SIG-M5 (cell line): ENCODE measurements around the gene C10orf95.

ENCODE experiments used
- DNase-seq: peaks from one replicate; lab custom pipeline; 2025; lab: John Stamatoyannopoulos, UW

Gene C10orf95

DNA sequence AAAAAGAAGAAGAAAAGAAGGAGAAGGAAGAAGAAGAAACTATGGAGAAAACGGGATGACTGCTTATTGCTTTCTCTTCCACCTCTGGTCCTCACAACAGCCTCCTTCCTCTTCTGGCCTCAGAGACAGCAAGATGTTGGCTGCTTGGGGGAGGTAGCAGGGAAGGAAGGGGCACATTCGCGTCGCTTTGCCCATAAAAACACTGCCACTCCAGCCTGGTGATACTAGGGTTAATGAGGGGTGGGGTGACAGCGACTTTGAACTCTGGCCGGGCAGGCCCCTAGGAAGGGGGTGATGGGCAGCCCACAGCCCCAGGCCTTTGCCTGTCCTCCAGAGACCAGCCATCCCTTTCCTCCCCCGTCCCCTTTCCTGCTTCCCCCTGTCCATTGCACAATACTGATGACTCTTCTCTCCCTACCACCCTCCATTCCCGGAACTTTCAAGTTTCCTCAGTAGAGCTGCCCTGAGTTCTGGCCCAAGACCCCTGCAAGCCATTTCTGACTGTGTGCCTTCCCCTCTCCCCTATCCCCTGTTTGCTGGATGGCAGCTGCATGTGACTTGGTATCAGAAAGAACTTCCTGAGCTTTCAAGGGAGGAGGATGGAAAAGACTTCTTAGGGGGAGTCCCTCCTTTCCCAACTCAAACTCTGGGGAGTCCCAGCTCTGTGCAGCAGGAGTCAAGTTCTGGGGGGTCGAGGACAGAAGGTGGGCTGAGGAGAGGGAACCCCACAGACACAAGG lies 16.8 kb downstream of the C10orf95 start:
- no peak for DNase-seq

DNA sequence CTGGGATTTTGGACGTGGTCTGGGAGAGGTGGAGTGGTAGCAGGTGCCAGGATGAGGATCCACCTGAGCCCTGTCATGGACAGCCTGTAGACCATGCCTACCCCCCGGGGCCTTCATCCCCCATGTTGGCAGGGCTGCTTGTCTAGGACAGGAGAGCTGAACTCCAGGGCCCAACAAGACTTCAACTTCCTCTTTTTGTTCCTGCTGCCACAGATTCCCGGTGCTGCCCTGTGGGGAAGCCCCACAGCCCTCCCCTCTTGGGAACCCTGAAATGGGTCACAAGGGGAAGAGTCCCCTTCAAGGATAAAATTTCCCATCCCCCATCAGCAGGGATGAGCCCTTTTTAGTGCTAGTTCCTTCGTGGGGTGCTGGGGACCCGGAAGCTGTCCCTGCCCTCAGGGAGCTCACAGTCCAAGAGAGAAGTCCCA lies 17.7 kb downstream of the C10orf95 start:
- no peak for DNase-seq

DNA sequence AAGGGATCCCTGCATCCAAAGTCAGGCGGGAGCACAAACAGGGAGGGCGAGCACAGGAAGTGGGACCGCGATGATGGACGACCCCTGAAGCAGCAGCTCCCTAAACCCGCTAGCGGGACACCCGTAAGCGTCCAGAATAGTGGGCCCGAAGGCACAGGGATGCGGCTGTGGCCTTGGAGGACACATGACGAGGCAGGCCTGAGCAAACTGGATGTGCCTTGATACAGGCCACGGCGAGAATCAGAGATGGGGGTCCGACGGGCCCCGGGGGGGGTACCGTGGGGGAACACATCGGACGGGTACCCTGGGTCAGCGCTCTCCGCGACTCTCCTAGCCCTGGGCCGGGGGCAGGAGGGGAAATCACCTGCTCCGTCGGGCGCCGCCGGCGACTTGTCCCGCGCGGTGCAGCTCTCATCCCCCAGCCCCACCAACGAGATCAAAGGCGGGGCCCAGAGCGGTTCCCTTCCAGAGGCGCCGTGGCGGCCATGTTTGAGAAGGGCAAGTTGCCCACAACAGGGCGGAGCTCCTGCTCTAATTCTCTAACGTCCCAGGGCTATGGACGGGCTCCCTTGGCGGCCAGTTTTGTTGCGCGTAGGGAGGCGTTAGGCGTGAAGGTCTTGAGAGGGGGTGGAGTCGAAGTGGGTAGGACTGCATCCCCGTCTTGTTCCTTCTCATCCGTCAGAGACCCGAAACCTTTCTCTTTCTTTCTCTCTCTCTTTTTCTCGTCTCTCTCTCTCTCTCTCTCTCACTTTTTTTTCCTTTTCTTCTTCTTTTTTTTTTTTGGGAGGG lies 19.0 kb downstream of the C10orf95 start, which contains the start of gene CUEDC2:
Gene CUEDC2 (minus strand): TSS at position 413 of the 789 bp plus-strand sequence. CDS start 7,386 bp downstream, outside the sequence.
- peak; percentile 63 for DNase-seq

DNA sequence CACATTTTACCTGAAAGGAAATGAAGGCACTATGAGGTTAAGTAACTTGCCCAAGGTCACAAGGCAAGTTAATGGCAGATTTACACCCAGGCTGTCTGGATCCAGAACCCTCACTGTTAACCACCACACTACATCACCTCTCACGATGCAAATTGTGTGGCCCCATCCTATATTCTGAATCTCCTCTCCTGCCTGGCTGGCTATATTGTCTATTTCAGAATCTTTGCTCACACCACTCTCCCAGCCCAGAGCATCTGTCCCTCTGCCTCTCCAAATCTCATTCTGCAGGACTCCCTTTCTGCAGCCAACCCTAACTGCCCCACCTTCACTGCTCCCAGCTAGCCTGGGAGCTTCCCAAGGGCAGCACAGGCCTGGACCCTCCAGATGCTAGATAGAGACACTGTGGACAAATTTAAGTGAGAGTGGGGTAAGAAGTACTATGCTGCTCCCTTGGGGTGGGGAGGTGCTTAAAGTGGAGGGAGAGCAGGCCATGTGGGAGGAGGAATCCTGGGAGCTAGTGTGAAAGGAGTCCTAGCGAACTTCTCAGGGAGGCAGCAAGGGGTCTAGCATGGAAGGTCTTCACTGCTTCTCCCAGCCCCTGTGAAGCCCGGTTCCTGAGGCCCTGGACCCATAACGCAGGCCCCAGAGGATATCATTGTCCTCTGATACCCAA lies 19.8 kb downstream of the C10orf95 start:
- DNase-seq, result no peak

DNA sequence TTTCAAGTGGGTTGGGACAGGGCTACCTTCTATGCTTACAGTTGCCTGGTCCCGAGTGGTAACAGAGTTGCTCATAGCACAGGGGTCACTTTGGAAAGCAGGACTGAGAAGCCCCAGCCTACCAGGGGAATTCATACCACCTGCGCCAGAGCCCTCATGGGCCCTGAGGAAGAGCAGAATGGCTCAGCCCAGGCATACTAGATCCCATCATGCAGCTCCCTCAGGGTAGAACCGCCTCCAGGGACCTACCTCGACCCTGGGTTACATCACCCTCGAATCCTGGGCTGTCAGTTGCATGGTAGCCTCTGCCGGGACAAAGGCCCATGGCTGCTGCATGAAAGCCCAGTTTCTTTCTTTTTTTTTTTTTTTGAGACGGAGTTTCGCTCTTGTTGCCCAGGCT lies 21.9 kb downstream of the C10orf95 start:
- no peak for DNase-seq

DNA sequence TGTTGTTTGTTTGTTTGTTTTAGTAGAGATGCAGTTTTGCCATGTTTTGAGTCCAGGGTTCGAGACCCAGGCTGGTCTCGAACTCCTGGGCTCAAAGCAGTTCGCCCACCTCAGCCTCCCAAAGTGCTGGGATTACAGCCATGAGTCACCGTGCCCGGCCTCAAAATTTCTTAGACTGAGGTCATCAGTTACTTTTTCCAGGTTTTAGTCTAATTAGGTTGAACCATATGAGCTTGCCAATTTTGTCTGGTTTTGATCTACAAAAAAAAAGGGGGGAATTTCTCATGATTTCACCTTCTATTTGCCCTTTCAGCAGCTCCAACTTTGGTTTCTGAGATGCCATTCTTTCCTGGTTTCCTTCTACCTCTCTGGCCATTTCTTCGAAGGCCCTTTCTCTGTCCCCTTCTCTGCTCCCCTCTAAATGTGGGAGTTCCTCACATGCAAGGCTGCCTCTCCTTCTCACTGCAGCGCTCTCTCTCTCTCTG lies 24.5 kb downstream of the C10orf95 start:
- no peak for DNase-seq

DNA sequence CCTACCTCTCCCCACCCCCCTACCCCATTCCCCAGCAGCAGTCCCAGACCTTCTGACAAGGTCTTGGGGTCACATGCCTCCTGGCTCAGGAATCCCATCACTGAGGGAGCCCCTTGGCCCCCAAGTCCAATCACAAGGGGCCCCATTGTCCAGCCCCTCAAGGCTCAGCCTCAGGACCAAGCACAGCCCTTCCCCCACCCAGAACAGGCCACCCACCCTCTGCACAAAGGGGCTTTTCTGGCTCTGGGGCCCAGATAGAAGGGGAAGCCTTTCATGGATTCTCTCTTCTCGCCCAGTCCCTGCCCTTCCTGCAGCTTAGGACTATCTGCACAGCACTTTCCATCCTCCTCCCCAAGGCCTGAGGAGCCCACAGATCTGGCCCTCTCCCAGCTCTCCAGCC lies 25.9 kb downstream of the C10orf95 start:
- no peak for DNase-seq

DNA sequence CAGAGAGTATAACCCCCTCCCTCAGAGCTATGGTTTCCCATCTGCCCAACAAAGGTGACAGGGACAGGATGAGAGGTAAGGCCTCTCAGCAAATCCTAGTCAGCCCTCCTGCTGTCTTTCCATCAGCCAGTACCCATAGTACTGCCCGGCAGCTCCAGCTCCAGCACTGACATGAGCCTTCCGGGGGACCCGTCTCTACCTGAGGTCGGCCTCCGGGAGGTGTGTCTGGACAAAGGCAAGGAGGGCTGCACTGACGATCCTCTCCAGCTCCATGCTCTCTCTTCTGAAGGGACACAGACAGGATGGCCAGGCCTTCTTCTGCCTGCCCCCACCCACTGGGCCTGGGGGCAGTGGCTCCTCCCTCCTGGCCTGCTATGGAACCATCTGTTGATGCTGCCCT lies 26.4 kb downstream of the C10orf95 start:
- no peak for DNase-seq

DNA sequence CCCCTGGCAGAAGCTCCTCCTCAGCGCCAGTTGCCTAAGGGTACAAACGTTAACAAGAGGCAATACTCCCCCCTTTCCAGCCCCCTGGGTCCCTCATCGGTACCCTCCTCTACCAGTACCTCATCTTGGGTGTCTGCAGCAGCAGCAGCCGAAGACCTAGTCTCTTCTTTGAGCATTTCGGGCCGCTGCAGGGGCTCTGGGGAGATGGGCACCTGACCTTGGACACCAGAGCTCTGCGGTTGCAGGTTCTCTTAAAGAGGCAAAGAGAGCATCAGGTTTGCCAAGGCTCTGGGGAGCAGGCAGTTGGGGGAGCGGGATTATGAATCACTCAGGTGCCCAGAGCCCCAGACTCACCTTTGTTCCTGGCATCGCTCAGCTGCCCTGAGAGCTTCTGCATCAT lies 27.2 kb downstream of the C10orf95 start:
- DNase-seq, result no peak

DNA sequence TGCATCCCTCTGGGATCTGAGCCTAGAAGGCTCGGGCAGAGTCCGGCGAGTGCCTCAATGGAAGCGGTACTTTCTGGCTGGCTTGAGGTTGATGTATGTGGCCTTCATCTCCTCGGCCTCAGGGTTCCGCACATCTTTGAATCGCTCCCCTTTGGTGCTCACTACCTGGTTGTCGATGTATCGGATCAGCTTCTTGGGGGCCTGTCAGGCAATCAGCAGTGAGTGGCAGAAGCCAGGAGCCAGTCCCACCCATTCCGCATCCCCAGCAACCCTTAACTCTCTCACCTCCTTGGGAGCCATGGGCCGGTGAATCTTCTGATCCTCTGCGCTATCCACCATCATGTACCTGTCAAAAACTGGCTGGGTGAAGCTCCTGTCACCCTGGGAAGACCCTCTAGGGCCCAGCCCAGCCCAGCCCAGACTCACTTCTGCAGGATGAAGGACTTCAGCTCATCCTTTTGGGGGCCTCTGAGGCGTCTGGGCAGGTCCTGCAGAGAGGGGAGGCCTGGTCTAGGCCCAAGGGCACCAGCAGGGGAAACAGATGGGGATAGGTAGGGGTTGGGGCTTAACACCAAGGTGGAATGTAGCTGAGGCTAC lies 27.9 kb downstream of the C10orf95 start:
- no peak for DNase-seq

DNA sequence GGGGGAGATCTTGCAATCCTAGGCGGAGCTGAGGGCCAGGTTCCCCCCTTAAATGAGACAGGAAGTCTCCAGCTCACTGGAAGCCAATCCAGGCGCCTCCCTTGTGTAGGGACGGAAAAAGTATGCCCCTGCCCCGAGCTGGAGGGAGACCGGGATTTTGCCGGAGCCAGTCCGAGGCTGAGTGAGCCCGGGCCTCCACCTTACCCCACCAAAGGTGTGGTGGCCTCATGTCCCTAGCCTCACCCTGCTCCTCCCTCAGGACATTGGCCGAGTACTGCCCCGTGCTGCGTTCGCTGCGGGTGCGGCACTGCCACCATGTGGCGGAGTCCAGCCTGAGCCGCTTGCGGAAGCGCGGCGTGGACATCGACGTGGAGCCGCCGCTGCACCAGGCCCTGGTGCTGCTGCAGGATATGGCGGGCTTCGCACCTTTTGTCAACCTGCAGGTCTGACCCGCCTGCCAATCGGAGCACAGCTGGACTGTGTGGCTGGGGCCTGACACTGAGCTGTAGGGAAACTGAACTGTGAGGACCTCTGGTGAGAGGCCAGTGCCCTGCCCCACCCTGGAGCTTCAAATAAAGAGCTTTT lies 28.7 kb downstream of the C10orf95 start:
- DNase-seq, result no peak

DNA sequence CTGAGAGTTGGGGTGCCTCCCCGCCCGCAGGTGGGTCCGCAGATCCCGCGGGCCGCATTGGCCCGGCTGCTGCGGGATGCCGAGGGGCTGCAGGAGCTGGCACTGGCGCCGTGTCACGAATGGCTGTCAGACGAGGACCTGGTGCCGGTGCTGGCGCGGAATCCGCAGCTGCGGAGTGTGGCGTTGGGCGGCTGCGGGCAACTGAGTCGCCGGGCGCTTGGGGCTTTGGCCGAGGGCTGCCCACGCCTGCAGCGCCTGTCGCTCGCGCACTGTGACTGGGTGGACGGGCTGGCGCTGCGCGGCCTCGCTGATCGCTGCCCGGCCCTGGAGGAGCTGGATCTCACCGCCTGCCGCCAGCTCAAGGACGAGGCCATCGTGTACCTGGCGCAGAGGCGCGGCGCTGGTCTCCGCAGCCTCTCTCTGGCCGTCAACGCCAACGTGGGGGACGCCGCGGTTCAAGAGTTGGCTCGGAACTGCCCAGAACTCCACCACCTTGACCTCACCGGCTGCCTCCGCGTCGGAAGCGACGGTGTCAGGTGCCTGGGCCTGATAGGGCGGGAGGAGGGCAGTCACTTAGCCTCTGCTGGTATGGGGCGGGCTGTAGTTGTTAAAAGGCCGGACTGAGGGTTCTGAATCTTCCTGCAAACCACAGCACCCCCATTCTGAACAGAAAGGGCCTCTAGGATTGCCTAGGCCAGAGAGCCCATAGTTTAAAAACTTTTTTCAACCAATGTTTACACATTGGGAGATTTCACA lies 29.4 kb downstream of the C10orf95 start:
- DNase-seq, result no peak

DNA sequence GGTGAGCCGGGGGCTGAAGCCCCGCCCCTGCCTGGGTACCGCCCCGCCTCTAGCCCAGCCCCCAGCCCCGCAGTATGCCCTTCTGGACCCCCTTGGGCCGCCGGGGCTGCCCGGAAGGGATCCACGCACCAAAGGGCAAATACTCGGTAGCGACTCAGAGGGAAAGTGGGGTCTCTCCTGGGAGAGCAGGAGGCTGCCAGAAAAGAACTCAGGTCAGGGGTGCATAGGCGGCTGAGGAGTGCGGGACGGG lies 29.9 kb downstream of the C10orf95 start:
- DNase-seq, result no peak

DNA sequence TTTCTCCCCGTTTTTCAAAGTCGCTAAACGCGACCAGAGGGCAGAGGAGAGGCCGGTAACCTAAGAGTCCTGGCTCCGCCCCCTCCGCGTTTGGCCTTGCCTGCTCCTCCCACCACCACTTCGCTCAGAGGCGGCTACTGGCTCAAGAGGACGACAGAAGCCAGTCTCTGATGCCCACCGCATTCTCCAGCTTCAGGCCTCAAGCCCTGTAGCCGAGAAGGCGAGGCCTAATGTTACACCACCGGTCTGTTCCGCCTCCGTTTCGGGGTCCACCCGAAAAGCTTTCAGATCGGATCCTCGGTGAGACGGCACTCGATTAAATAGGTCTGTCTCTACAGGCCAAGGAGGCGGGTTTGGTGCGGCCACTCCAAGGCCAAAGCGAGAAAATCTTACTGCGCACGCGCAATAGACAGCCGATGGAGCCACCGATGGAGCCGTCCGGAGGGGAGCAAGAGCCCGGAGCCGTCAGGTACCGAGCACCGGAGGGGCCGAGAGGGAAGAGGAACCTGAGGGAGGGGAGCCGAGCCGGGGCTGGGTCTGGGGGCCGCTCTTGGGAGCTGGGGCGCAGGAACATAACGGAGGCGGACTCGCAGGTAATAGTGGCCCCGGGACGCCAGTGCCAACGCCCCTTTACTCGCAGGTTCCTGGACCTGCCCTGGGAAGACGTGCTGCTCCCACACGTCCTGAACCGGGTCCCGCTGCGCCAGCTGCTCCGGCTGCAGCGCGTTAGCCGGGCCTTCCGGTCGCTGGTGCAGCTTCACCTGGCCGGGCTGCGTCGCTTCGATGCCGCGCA lies 30.4 kb downstream of the C10orf95 start, which contains the start of gene FBXL15:
Gene FBXL15 (plus strand): TSS at position 123 of the 793 bp plus-strand sequence. CDS start 294 bp downstream, at position 417.
- peak; percentile 85 for DNase-seq

DNA sequence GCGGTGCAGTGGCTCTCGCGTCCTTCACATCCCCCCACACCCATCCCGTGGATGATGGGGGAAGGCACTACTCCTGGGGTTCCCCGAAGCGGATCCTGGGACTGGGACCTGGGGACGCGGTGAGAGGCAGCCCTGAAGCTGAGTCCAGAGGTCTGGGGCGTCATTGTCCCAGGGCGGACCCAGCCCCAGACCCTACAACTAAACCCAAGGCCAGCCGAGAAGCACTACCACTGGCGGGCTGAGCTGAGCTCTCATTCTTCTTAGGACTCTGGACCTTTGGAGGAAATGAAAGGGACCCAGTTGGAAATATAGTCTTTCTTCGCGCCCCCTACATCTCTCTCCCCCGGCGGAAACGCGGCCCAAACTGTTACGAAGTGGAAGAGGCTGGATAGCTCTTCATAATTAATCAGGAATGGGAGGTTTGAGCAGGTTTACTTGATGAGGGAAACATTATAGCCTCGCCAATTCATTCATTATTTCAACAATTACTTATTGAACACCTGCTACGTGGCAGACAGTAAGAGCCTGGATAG lies 31.1 kb downstream of the C10orf95 start:
- DNase-seq, result no peak

DNA sequence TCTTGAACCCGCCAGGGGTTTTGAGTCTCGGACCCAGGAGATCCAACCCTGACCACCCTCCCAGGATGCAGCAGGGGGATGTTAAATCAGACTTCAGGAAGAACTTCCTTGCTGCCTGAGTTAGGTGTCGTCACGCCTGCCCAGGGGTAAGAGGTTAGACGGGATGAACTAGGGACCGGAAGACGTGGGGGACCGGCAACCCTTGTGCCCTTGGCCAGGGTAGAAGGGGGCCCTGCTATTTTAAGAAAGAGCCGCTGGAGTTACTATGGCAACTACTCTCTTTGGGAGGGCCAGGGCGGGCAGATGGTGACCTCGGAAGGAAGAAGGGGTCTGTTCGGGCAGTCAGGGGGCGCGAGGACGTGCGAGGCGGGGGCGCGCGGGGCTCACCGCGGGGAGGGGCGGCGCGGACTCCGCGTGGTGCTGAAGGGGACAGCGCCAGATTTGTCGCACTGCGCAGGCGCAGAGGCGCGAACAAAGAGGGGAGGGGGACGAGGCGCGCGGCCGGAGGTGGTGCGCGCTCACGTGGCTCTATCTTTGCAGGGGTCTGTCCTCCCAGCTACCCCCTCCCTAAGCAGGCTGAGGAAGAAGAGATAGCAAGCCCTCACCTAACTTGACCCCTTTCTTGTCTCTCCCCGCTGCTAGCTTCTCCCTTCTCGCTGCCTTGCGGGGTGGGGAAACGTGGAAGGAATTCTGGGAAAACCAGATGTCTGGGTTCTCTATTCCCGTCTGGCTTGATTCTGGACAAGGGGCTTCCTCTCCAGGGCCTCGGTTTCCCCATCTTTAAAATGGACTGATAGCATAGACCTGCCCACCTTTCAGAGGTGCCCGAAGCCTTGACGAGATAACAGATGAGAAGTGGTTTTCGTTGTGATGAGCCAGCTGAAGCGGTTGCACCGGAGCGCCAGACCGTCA lies 31.8 kb downstream of the C10orf95 start:
- DNase-seq, result no peak

DNA sequence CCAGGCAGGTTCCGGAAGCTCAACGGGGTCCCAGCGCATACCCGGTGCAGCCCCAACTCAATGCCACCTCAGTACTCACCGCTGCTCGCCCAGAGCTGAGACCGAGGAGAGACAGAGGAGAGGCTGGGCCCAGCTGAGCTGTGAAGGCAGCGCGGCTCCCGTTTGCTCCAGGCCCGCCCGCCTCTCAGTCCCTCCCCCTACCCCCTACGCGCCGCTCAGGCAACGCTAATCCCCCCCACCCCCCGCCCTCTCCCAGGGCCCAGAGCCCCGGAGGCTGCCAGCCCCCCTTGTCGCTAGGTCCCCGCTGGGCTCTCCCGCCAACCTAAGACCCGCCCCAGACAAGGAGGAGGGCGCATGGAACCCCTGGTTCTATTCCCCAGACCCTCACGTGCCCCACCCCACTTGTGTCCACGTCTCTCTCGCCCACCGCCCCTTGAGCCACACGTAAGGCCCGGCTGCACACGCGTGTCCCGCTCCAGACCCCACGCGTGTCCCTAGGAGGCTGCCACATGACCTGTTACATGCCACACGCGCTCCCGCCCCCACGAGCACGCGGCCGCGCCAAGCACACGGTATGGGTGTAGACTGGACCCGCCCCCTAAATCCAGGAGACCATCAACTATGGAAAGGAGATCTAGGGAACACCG lies 32.6 kb downstream of the C10orf95 start, which contains the start of gene PSD:
Gene PSD (minus strand): TSS at position 164 of the 647 bp plus-strand sequence. CDS start 1,747 bp downstream, outside the sequence.
- DNase-seq, result no peak

DNA sequence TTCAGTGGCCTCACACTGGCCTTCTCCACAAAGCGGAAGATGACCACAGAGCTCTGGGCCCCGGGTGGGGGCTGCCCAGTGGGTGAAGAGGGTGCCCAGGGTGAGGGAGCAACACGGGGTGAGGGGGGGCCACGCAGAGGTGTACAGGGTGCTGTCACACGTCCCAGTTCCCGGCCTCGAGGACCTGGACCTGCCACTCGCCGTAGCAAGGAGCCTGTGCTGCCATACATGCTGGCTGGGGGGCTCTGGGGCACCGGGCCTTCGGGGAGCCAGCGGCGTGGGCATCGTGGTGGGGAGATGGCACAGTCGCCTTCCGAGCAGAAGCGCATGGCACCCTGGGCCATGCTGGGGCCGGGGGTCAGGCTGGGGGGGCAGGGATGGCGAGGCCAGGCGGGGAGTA lies 34.6 kb downstream of the C10orf95 start:
- DNase-seq, result no peak
